ENCODE measurements around the gene RPTOR.
A peak's percentile ranks its signal among the peaks of the same experiment; 100 is the strongest.

The RPTOR gene

GRCh38 chr17:80963812-80964543, 419.3 kb downstream of the RPTOR start:
- no peak for DNase-seq

- no peak for DNase-seq
These were observed 419.9 kb downstream of the RPTOR start for GRCh38 chr17:80964544-80964856.

- DNase-seq, result no peak
These were observed 420.4 kb downstream of the RPTOR start for GRCh38 chr17:80964859-80965580.

GRCh38 chr17:80965606-80966005, 421.0 kb downstream of the RPTOR start:
- DNase-seq, result no peak

- no peak for DNase-seq
These were observed 422.8 kb downstream of the RPTOR start for GRCh38 chr17:80967404-80967872.

GRCh38 chr17:80968602-80969029, 424.0 kb downstream of the RPTOR start:
- peak in 51 of 56 donors; percentile 17 to 83 (median 55) for DNase-seq

GRCh38 chr17:80969030-80969673, 424.5 kb downstream of the RPTOR start:
- peak in 4 of 56 donors; percentile 51 to 72 (median 56) for DNase-seq

GRCh38 chr17:80969674-80970043, 425.0 kb downstream of the RPTOR start:
- DNase-seq, result no peak

GRCh38 chr17:80970044-80970761, 425.6 kb downstream of the RPTOR start:
- peak in 17 of 56 donors; percentile 17 to 58 (median 37) for DNase-seq

- DNase-seq, result no peak
These were observed 426.4 kb downstream of the RPTOR start for GRCh38 chr17:80970762-80971703.

GRCh38 chr17:80971704-80972304, 427.2 kb downstream of the RPTOR start:
- DNase-seq, result no peak

GRCh38 chr17:80976701-80977100, 432.1 kb downstream of the RPTOR start:
- no peak for DNase-seq

- DNase-seq, result no peak
These were observed 432.5 kb downstream of the RPTOR start for GRCh38 chr17:80977172-80977571.

GRCh38 chr17:80978499-80979497, 434.2 kb downstream of the RPTOR start:
- DNase-seq, result no peak

GRCh38 chr17:80979547-80980378, 435.1 kb downstream of the RPTOR start:
- DNase-seq, result no peak

- DNase-seq, result no peak
These were observed 435.9 kb downstream of the RPTOR start for GRCh38 chr17:80980397-80981061.
